Suppressor macrophage treated with lipopolysaccharide for 1 hour (primary cell): Measurements from ENCODE around the gene RHD.
"Not testable (repeated sequence)": the region's sequence is repeated elsewhere in the genome, so short reads cannot be mapped to it uniquely, and the experiment has no call there.

Experiments
- DNase-seq, 3 donors: peaks; one replicate each; pipeline ENCODE4 v3.0.0-alpha.2; 2020 to 2022

Gene RHD

DNA sequence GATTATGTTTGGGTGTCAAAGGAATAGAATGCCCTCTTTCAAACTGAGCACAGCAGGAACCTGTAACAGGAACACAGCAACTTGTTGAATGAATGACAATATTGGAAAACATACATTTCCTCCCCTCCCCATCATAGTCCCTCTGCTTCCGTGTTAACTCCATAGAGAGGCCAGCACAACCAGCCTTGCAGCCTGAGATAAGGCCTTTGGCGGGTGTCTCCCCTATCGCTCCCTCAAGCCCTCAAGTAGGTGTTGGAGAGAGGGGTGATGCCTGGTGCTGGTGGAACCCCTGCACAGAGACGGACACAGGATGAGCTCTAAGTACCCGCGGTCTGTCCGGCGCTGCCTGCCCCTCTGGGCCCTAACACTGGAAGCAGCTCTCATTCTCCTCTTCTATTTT, at the start of gene RHD:
TSS of gene RHD (plus strand) at position 272 of the 400 bp plus-strand sequence. CDS start at position 311, 39 bp downstream.
- not testable (repeated sequence) for DNase-seq

DNA sequence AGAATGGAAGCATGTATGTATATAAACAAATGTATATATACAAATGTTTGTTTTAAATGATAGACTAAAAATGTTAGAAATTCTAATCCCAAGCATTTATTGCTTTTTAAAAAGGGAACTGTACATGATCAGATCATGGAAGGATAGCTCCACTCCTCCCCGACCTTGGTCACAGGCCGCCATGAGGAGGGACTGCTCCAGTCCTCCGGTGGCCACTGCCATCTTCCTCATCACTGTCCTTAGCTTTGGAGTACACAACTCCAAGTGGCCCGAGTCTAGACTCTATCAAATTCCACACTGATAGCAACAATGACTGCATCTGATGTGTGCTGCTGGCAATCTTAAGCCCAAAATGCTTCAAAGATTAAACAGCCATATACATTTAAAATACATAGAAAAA, 49.7 kb upstream of the RHD start:
- DNase-seq = no peak

DNA sequence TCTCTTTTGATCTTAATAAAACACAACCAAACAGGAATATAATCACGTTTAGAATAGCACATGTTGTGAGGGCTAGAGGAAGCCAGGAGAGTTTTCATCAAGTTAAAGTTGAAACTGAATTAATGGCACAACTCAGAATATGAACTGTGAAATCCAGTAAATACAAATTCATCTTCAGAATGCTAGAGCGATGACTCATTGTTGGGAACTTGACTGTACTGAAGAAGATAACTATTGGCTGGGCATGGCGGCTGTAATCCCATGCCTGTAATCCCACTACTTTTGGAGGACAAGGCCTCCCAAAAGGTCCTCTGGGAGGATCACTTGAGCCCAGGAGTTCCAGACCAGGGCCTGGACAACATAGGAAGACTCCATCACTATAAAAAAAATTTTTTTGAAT, 48.8 kb upstream of the RHD start:
- no peak for DNase-seq

DNA sequence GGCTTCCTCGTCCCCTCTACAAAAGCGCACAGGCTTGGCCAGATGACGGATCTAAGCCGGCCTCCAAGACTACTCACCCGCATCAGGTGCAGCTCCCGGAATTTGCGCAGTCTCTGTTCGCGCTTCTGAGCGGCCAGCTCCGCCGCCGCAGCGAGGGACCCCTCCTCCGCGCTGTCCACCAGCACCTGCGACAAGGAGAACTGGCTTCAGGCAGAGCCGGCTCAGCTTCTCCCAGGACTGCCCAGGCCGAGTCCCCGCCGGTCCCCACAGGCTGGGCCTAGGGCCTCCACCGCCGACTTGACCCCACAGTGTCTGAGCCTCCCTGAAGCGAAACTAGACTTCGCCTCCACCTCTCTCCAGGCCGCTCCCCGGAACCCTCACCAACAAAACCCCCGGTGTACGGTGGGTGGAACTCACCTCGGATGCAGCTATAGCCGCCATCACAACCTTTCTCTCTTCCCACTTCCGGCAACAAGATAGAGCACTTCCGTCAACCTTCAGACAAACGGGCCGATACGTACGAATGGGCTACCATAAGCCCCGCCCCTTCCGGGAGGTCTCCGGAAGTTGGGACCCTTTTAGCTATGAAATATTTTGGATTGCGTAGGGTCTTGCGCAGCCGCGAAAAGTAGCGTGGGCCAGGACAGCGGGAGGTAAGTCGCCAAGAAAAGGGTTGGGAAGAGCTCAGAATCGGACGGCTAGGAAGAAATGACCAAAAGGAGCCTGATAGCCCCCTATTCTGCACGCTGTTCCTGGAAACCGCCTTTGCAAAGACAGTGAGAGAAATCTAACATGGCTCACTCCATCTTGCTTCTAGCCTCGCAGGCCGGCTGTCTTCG, 40.1 kb upstream of the RHD start, which contains the start of gene SYF2:
TSS of gene SYF2 (minus strand) at position 476 of the 839 bp plus-strand sequence. CDS start at position 441, 35 bp downstream.
- peak; percentile 94 to 95 (median 95) for DNase-seq

DNA sequence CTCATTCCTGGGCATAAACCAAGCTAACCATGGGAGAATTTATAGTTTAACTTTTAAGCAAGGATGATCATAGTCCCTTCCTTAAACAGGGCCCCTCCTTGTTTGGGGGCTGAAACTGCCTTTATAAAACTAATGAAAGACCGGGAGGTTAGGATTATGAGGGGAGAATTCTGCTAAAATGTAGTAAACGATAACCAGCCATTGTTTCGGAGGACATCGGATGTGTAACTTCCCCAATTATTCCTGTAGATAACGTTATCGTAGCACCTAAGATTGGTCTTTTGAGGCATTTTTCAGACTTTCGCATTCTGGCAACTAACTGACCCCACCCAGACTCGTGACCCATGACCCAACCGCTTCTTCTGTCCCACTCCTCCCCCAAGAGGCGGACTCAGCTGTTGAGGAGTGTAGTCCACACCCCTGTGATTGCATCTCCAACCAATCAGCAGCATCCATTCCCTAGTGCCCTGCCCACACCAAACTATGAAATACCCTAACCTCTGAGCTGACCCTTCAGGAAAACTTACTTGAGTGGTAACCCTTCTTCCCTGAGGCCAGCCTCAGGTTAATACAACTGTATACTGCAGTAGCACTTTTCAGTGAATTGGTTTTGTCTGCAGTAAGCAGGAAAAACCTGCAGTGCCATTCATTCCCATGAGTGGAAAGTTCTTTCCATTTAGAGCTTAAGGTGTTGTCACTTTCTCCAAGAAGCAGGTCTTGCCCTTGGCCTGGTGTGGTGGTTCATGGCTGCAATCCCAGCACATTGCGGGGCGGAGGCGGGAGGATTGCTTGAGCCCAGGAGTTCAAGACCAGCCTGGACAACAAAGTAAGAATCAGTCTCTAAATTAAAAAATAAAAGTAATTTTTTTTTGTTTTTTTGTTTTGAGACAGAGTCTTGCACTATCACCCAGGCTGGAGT, 39.2 kb upstream of the RHD start:
- peak; percentile 95 to 97 (median 96) for DNase-seq

DNA sequence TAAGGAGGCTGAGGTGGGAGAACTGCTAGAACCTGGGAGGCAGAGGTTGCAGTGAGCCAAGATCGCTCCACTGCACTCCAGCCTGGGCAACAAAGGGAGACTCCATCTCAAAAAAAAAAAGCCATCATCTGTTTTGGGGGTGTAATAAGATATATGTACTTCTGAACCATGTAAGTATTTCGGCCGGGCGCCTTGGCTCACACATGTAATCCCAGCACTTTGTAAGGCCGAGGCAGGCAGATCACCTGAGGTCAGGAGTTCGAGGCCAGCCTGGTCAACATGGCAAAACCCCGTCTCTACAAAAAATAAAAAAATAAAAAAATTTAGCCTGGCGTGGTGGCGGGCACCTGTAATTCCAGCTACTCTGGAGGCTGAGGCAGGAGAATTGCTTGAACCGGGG, 36.9 kb upstream of the RHD start:
- not testable (repeated sequence) for DNase-seq

DNA sequence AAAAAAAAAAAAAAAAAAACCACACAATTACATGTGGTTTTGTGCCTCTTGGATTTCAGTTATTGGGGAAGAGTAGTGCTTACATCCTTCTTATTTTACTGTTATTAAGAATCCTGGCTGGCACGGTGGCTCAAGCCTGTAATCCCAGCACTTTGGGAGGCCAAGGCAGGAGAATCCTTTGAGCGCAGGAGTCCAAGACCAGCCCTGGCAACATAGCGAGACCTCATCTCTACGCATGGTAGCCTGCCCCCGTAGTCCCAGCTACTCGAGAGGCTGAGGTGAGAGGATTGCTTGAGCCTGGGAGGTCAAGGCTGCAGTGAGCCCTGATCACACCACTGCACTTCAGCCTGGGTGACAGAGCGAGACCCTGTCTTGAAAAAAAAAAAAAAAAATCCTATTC, 36.0 kb upstream of the RHD start:
- not testable (repeated sequence) for DNase-seq

DNA sequence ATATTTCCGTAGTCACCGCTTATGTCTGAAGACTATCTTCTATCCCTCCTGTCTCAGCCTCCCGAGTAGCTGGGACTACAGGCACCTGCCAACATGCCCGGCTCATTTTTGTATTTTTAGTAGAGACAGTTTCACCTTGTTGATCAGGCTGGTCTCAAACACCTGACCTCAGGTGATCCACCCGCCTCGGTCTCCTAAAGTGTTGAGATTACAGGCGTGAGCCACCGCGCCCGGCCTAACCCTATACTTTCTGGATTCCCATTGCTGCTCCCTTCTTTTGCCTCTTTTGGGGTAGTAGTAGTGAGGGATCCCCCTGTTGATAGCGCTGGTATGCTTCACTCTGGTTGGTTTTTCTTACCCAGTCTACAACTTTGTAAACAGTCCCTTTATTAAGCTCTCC, 34.3 kb upstream of the RHD start:
- no peak for DNase-seq

- DNase-seq = peak; percentile 91 to 93 (median 92)
Observed at GRCh38 chr1:25239681-25240541, 32.4 kb upstream of the RHD start.

DNA sequence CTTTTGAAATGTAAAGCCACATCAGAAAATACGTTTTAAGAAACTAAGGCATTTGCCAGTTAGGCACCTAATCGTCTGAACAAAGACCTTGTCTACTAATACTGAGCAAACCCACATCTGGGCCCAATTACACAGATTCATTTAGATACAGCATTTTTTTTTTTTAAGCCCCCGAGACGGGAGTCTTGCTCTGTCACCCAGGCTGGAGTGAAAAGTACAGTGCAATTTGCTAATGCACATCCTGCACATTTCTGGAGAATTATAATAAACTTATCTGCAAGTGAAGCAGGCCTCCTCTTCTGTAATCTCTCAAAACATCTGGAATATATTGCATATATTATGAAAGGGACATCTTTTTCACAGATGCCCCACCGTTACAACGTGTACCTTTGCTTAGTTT, 28.4 kb upstream of the RHD start:
- no peak for DNase-seq

- no peak for DNase-seq
Observed at GRCh38 chr1:25245393-25245792, 26.9 kb upstream of the RHD start.

DNA sequence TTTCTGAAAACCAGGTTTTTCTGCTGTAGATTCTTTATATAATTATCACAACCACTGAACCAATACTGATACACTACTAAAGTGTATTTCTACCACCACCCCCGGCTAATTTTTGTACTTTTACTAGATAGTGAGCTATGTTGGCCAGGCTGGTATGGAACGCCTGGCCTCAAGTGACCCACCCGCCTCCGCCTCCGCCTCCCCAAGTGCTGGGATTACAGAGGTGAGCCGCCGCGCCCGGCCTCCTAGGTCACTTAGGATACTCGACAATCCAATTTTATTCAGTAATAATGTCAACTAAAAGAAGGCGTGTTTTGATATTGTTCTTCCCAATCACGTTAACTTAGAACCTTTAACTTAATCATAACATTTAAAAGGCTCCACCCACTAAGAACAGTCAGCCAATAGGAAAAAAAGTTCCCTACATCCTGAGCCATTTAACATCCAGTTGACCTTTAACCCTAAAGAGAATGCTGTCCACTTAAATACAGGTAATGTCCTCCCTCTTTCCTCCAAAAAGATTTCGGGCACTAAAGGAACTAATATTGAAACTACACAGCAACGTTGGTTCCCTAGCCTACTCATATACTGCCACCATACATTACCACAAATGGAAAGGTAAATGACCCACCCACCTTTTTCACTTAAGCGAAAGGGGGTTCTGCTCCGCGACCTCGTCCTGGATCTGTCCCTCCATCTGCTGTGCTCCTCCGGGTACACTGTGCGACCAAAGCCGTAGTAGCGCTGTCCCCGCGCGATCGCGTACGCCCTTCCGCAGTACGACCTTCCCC, 26.3 kb upstream of the RHD start:
- DNase-seq = peak; percentile 32 to 57 (median 47)

- peak in 1 of 3 donors; percentile 35 for DNase-seq
Observed at GRCh38 chr1:25246600-25247023, 25.7 kb upstream of the RHD start.

GRCh38 chr1:25247024-25247828, 25.1 kb upstream of the RHD start, which contains the start of gene RSRP1:
Gene RSRP1 (minus strand): TSS chr1:25247454. CDS start chr1:25246963, 491 bp downstream.
- DNase-seq = peak; percentile 100

GRCh38 chr1:25247829-25248754, 24.2 kb upstream of the RHD start:
- DNase-seq = no peak

DNA sequence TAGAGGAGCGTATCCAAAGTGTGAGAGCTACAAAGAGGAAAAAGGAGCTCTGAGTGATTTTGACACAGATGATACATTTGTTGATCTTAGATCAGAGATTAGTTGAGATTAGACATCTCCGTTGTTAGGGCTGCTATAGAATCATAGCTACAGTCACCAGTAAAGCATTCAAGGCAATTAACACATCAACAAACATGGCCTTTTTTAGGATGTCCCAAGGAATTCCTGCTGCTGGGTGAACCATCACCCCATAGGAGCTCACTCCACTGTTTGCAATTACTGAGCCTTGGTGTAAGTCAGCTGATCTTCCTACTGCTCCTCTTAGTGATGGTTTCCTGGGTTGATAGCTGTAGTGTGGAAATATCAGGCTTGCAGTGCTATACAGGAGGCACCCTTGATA, 18.4 kb upstream of the RHD start:
- no peak for DNase-seq

DNA sequence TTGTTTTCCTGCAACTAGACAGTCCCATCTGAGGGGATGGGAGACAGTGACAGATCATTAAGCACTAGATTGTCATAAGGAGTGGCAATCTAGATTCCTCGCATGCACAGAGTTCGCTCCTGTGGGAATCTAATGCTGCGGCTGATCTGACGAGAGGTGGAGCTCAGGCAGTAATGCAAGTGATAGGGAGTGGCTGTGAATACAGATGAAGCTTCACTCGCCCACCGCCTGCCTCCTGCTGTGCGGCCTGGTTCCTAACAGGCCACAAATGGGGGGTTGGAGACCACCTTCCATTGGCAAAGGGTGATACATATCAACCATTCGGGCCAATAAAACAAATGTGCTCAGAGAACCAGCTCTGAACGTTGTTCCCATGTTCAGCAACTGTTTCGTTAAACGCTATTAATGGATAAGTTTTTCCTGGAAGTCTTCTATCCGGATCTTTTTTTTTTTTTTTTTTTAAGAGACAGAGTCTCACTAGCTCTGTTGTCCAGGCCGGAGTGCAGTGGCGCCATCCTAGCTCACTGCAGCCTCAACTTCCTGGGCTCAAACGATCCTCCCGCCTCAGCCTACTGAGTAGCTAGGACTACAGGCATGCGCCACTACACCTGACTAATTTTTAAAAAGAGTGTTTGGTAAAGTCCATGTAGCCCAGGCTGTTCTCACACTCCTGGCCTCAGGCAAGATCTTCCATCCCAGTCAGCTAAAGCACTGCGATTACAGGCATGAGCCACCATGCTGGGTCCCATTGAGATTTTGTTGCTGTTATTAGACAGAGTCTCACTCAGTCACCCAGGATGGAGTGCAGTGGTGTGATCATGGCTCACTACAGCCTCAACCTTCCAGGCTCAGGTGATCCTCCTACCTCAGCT, 16.4 kb upstream of the RHD start:
- DNase-seq = no peak

- DNase-seq = no peak
Observed at GRCh38 chr1:25256578-25256965, 15.7 kb upstream of the RHD start.
